Colonic mucosa (tissue), 4 donors: Measurements from ENCODE around the gene SLC23A3. TPM values are rescaled to one million over a fixed set of nuclear protein-coding genes. Genes with fewer than 3 reads are reported as not detected.
A peak's percentile ranks its signal among the peaks of the same experiment; 100 is the strongest.

ENCODE experiments used
- DNase-seq: peaks from one replicate; pipeline ENCODE4 v3.0.0-alpha.2; 2020
- H3K27ac ChIP-seq: fragments of 200-600 bp; one replicate; pipeline ENCODE4 v1.8.0; 2021
- H3K27me3 ChIP-seq: fragments of 200-600 bp; one replicate; pipeline ENCODE4 v1.8.0; 2021
- H3K36me3 ChIP-seq: fragments of 200-600 bp; one replicate; pipeline ENCODE4 v1.8.0; 2021
- H3K4me1 ChIP-seq: fragments of 200-600 bp; one replicate; pipeline ENCODE4 v1.8.0; 2021; ENCODE audit warnings: mild to moderate bottlenecking
- H3K4me3 ChIP-seq: fragments of 200-600 bp; one replicate; pipeline ENCODE4 v1.8.0; 2021
- H3K9ac ChIP-seq, 2 donors: one replicate each; pipeline ENCODE4 v1.7.0; 2013; ENCODE audit warnings: control low read depth in 2 of 2, low read depth in 2 of 2, low read length in 2 of 2
- H3K9me3 ChIP-seq: fragments of 200-600 bp; one replicate; pipeline ENCODE4 v1.8.0; 2021
- intact Hi-C: fragments of 100-400 bp; cut with DNase I; formaldehyde crosslinking; loops from one replicate; pipeline ENCODE4 v1.14.1; 2022
- total RNA-seq, 2 donors: library from RNA; stranded (reverse); fragmentation: NEBNext Ultra II Directional in 1 of 2; extraction: Animal tissue kit (Norgen Biotek cat#: 25700) in 1 of 2; gene quantifications; one replicate each; pipeline ENCODE4 v1.2.1, GENCODE V29; 2021
- TF ChIP-seq, protein P1 (sequence below): fragments of 200-600 bp; IDR thresholded peaks from one replicate; pipeline ENCODE4 v1.8.0; 2022; ENCODE audit warnings: antibody characterized with exemption, mild to moderate bottlenecking
- donor health status: healthy.
- donor health status: DM: no; HTN: no; CAD: no.
- donor health status: DM: no; HTN: no; CAD: no.

SLC23A3 gene
- total RNA-seq, 2 donors from 2014 or later = 4.7 to 13.8 TPM

DNA sequence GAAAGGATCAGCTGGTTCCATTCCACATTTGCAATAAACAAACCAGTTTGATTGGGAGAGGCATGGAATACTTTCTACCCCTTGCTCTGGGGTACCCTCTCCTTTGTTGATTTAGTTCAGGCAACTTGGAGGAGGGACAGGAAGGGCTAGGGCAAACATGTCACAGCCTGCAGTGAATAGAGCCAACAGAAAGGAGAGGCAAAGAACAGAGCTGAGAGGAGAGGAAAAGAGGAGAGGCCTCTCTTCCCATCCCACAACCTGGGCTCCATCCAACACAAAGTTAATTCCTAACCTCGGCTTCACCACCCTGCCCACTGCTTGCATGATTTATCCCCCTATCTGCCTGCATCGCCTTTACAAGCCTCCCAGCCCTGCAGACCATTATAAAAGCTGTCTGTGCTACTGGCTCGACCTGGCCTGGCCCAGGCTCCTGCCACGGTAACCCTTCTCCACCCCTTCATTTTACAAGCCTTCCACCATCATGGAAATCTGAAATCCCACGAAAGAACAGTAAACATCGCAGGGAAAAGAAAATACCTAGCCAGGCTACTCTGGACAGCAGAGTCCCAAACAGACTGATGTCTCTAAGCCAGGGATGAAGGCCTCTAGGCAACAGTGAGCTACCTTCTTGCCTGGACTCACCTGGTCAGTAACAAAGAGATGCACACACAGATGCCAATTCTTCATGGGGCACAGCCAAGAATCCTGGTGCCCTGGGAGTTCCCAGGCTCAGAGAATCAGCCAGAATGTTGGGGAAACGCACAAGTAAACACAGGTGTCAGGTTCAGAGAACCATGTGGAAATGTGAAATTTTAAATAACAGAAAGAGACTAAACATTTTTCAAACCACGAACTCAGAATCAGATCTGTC is 52.8 kb downstream of the SLC23A3 start:
- Histone ChIP-seq H3K4me3 (no peak overlapping the region), H3K27me3 (no peaks in the 10 kb centered on the region), H3K9me3 (no peaks in the 10 kb centered on the region), H3K4me1 (peaks cover 12% of the 10 kb centered on the region), H3K36me3 (no peaks in the 10 kb centered on the region), H3K9ac (peak overlapping the region in 1 of 2 donors; percentile 76), H3K27ac (peak overlapping the region; percentile 77)
- TF ChIP-seq, protein P1, sequence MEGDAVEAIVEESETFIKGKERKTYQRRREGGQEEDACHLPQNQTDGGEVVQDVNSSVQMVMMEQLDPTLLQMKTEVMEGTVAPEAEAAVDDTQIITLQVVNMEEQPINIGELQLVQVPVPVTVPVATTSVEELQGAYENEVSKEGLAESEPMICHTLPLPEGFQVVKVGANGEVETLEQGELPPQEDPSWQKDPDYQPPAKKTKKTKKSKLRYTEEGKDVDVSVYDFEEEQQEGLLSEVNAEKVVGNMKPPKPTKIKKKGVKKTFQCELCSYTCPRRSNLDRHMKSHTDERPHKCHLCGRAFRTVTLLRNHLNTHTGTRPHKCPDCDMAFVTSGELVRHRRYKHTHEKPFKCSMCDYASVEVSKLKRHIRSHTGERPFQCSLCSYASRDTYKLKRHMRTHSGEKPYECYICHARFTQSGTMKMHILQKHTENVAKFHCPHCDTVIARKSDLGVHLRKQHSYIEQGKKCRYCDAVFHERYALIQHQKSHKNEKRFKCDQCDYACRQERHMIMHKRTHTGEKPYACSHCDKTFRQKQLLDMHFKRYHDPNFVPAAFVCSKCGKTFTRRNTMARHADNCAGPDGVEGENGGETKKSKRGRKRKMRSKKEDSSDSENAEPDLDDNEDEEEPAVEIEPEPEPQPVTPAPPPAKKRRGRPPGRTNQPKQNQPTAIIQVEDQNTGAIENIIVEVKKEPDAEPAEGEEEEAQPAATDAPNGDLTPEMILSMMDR = no peak
- intact Hi-C loops = loop anchor here (5.0 kb wide), 1 partner anchor 45 kb away; no protein-coding TSS in a partner anchor
- DNase-seq = peak; percentile 89

DNA sequence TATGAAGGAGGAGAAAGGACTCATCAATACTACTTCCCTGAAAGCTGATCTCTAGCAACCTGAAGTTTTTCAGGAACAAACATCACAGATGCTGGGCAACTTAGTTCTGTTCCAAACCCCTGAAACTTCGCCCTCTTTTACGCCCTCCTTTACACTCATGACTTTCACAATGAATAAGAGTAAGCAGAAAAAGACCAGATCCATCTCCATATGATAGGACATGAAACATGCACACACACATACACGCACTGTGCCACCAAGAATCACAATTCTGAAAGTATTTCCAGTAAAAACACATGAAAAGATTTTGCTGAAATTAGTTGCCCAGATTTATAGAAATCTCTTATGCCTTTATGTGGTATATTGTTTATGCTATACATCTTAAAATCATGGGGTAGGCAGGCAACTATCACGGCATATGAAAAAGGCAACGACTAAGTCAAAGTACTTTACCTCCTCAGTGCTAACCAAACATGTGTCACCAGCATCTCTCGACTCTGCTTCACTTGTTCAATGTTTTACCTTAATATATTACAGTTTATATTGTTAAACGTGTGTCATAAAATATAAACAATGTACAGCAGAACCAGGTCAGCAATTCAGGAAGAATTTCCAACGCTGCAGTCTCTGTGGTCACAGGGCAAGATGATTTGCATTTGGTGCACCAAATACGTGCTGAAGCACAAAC is 57.0 kb downstream of the SLC23A3 start:
- Histone ChIP-seq H3K9me3 (no peaks in the 10 kb centered on the region), H3K27ac (peak overlapping the region; percentile 83), H3K36me3 (no peaks in the 10 kb centered on the region), H3K4me3 (peak overlapping the region; percentile 18), H3K9ac (peak overlapping the region in 1 of 2 donors; percentile 59), H3K4me1 (peaks cover 11% of the 10 kb centered on the region), H3K27me3 (no peaks in the 10 kb centered on the region)
- intact Hi-C loops = no loop called here
- DNase-seq = peak; percentile 51
- TF ChIP-seq, protein P1 = no peak

DNA sequence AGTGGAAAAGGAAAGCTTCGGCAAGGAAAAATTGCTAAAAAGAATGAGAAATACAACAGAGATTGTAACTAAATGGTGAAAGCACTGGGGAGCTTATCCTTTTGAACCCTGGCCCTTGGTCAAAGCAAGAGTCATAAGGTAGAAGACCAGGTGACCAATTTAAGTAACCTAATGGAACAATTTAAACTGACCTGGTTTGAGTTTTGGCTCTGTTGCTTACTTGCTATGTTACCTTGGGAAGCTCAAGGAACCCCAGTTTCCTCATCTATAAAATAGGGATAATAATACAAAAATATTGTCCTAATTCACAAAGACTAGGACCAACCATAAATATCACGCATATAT is 57.8 kb downstream of the SLC23A3 start:
- intact Hi-C loops = no loop called here
- H3K4me1 ChIP-seq = peaks cover 5% of the 10 kb centered on the region

More for the DNA sequence above, 57.8 kb downstream of the SLC23A3 start:
- H3K9ac ChIP-seq = peak overlapping the region in 1 of 2 donors; percentile 59
- H3K4me3 ChIP-seq = peak overlapping the region; percentile 18
- TF ChIP-seq, protein P1 = no peak
- peak overlapping the region; percentile 83 for H3K27ac ChIP-seq
- no peaks in the 10 kb centered on the region for H3K9me3 ChIP-seq
- no peaks in the 10 kb centered on the region for H3K36me3 ChIP-seq
- no peaks in the 10 kb centered on the region for H3K27me3 ChIP-seq
- DNase-seq = no peak

Other genes starting within 250 kb of the SLC23A3 start
- gene CDK5R2, start 210.4 kb downstream of the SLC23A3 start, total RNA-seq = under 1 TPM; 0.30 to 0.56 TPM
- 1 to 10 TPM; 2.9 to 6.5 TPM for gene FEV, start 184.8 kb downstream of the SLC23A3 start, total RNA-seq
- gene CRYBA2, start 176.6 kb downstream of the SLC23A3 start, total RNA-seq = 1 to 10 TPM; 3.4 to 5.5 TPM
- gene CFAP65, start 128.5 kb downstream of the SLC23A3 start, total RNA-seq = 1 to 10 TPM in 1 of 2 donors, under 1 TPM in 1; 0.05 to 1.6 TPM
- 100 to 1,000 TPM in 1 of 2 donors, 10 to 100 TPM in 1; 82.2 to 103 TPM for gene IHH, start 109.1 kb downstream of the SLC23A3 start, total RNA-seq
- 10 to 100 TPM; 30.7 to 51.1 TPM for gene NHEJ1, start 9.2 kb downstream of the SLC23A3 start, total RNA-seq
- gene CNPPD1, start 6.9 kb upstream of the SLC23A3 start, total RNA-seq = 10 to 100 TPM; 80.7 to 98.2 TPM
- gene RETREG2, start 8.2 kb upstream of the SLC23A3 start, total RNA-seq = 100 to 1,000 TPM in 1 of 2 donors, 10 to 100 TPM in 1; 94.4 to 116 TPM
- gene ZFAND2B, start 36.8 kb upstream of the SLC23A3 start, total RNA-seq = 10 to 100 TPM; 65.5 to 74.6 TPM
- gene ABCB6, start 48.9 kb upstream of the SLC23A3 start, total RNA-seq = 10 to 100 TPM; 16.9 to 27.1 TPM
- 10 to 100 TPM; 56.4 to 63.8 TPM for gene ATG9A, start 59.6 kb upstream of the SLC23A3 start, total RNA-seq
- 10 to 100 TPM; 56.7 to 67.1 TPM for gene ANKZF1, start 59.8 kb upstream of the SLC23A3 start, total RNA-seq
- gene GLB1L, start 75.4 kb upstream of the SLC23A3 start, total RNA-seq = 1 to 10 TPM; 2.1 to 2.5 TPM
- gene STK16, start 75.5 kb upstream of the SLC23A3 start, total RNA-seq = 10 to 100 TPM; 30.1 to 35.8 TPM
- gene TUBA4B, start 83.2 kb upstream of the SLC23A3 start, total RNA-seq = not detected
- gene TUBA4A, start 83.9 kb upstream of the SLC23A3 start, total RNA-seq = 100 to 1,000 TPM in 1 of 2 donors, 10 to 100 TPM in 1; 68.4 to 149 TPM
- 10 to 100 TPM; 65.8 to 71.1 TPM for gene DNAJB2, start 109.3 kb upstream of the SLC23A3 start, total RNA-seq
- 1 to 10 TPM; 1.9 to 2.0 TPM for gene PTPRN, start 139.4 kb upstream of the SLC23A3 start, total RNA-seq
- gene RESP18, start 162.7 kb upstream of the SLC23A3 start, total RNA-seq = not detected
- gene DNPEP, start 217.9 kb upstream of the SLC23A3 start, total RNA-seq = 10 to 100 TPM; 96.1 to 96.7 TPM
- 100 to 1,000 TPM in 1 of 2 donors, 10 to 100 TPM in 1; 24.0 to 917 TPM for gene DES, start 248.3 kb upstream of the SLC23A3 start, total RNA-seq